ENCODE data around the gene MDP1. TPM values are rescaled to one million over a fixed set of nuclear protein-coding genes. Genes with fewer than 3 reads are reported as not detected.

Gene MDP1
- total RNA-seq, 3 donors from 2014 or later, result 11.1 to 14.8 (median 13.2) TPM

DNA sequence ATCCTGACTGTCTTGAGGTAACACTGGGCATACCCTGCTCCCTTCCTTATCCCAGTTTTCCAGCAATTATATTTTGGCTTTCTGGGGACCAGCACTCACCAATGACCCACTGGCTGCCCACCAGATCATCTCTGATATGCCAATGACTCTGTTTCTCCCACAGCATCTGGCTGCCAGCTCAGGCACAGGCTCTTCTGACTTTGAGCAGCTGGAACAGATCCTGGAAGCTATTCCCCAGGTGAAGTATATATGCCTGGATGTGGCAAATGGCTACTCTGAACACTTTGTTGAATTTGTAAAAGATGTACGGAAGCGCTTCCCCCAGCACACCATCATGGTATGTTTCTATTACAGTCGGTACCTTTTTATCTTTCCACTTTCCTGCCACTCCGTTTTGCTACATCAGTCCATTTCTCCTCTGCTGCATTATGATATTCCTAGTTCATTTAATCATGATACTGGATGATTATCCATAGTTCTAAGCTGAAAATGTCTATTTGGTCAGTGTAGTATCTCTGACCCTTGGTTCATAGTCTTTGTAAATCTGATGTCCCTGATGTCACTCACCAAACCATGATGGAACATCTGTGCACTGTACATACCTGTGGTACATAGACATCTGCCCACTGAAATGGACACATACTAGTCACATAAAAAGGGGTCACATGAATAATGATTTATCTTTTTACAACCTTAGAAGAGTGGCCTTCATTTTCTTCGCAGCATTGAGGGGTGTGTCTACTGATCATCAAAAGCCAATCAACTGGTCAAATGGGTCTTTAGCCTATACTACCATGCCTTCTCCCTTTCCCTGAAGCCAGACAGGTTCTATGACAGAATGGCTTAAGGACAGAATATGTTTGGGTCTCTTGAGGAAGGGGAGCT lies 20.2 kb upstream of the MDP1 start:
- no peak for ATAC-seq
- Histone ChIP-seq H3K4me3 (no peak overlapping the region), H3K4me1 (ENCODE audit: low read depth) (peaks cover 23% of the 10 kb centered on the region), H3K9me3 (no peaks in the 10 kb centered on the region), H3K36me3 (ENCODE audit: low read depth) (peaks cover 5% of the 10 kb centered on the region)
- TF ChIP-seq, protein P1, sequence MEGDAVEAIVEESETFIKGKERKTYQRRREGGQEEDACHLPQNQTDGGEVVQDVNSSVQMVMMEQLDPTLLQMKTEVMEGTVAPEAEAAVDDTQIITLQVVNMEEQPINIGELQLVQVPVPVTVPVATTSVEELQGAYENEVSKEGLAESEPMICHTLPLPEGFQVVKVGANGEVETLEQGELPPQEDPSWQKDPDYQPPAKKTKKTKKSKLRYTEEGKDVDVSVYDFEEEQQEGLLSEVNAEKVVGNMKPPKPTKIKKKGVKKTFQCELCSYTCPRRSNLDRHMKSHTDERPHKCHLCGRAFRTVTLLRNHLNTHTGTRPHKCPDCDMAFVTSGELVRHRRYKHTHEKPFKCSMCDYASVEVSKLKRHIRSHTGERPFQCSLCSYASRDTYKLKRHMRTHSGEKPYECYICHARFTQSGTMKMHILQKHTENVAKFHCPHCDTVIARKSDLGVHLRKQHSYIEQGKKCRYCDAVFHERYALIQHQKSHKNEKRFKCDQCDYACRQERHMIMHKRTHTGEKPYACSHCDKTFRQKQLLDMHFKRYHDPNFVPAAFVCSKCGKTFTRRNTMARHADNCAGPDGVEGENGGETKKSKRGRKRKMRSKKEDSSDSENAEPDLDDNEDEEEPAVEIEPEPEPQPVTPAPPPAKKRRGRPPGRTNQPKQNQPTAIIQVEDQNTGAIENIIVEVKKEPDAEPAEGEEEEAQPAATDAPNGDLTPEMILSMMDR (IDR thresholded peaks at IDR 0.05), result no peak
- peak in 1 of 3 donors; percentile 7 for DNase-seq
- intact Hi-C loops (cut with DNase I, micrococcal nuclease), result no loop called here

GRCh38 chr14:24234095-24235005 lies 18.5 kb upstream of the MDP1 start:
- Histone ChIP-seq H3K36me3 (ENCODE audit: low read depth) (peaks cover 5% of the 10 kb centered on the region), H3K4me1 (ENCODE audit: low read depth) (peaks cover 12% of the 10 kb centered on the region), H3K9me3 (no peaks in the 10 kb centered on the region), H3K4me3 (no peak overlapping the region)
- TF ChIP-seq, protein P1 (IDR thresholded peaks at IDR 0.05), result no peak
- no peak for DNase-seq
- intact Hi-C loops (cut with DNase I, micrococcal nuclease), result no loop called here
- no peak for ATAC-seq

GRCh38 chr14:24233538-24233866 lies 17.6 kb upstream of the MDP1 start:
- Histone ChIP-seq H3K4me1 (ENCODE audit: low read depth) (peaks cover 12% of the 10 kb centered on the region), H3K4me3 (no peak overlapping the region), H3K9me3 (no peaks in the 10 kb centered on the region), H3K36me3 (ENCODE audit: low read depth) (peaks cover 5% of the 10 kb centered on the region)
- intact Hi-C loops (cut with DNase I, micrococcal nuclease), result no loop called here
- TF ChIP-seq, protein P1 (IDR thresholded peaks at IDR 0.05), result no peak
- no peak for ATAC-seq
- DNase-seq, result no peak

GRCh38 chr14:24232645-24233537 lies 17.0 kb upstream of the MDP1 start, which contains the start of gene GMPR2:
Gene GMPR2, plus strand, starts transcription at chr14:24232929. Its CDS starts 325 bp downstream, at chr14:24233254.
- peak within 1 kb of the TSS; percentile 71 for H3K4me3 ChIP-seq
- peaks cover 5% of the 10 kb centered on the region for H3K36me3 ChIP-seq (ENCODE audit: low read depth)
- ATAC-seq (peak; percentile 59), DNase-seq (no peak)
- intact Hi-C loops (cut with DNase I, micrococcal nuclease), result no loop called here
- TF ChIP-seq, protein P1 (IDR thresholded peaks at IDR 0.05), result no peak
- no peaks in the 10 kb centered on the region for H3K9me3 ChIP-seq
- H3K4me1 ChIP-seq (ENCODE audit: low read depth), result peaks cover 12% of the 10 kb centered on the region

DNA sequence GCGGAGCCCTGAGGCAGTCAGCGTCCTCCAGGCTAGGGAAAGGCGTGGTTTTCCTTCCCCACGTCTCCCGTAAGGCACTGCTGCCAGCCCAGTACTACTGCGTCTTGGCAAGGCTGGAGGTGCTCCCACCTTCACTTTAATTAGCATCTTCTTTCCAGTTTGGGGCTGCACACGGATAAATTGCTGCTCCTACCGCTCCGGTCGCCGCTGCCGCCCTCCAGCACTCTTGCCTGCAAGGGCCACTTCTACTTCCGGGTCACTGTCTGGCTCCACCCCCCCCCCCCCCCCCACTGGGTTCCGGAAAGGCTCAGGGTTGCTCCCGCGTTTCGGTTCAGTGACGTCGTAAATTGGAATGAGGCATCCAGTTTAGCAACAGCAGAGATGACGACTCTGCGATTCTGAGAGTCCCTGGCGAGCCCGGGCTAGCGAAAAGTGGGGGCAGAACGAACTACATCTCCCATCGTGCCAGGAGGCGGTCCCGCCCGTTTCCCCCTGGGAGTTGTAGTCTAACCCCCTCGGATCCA lies 16.3 kb upstream of the MDP1 start, which contains the start of gene NEDD8:
Gene NEDD8 (minus strand): TSS at position 247 of the 524 bp plus-strand sequence. CDS start 100 bp downstream, at position 147.
- H3K36me3 ChIP-seq (ENCODE audit: low read depth), result peaks cover 4% of the 10 kb centered on the region
- TF ChIP-seq, protein P1 (IDR thresholded peaks at IDR 0.05), result no peak
- intact Hi-C loops (cut with DNase I, micrococcal nuclease), result no loop called here

More for the DNA sequence above, 16.3 kb upstream of the MDP1 start, which contains the start of gene NEDD8:
- Histone ChIP-seq H3K9me3 (no peaks in the 10 kb centered on the region), H3K4me1 (ENCODE audit: low read depth) (peaks cover 12% of the 10 kb centered on the region), H3K4me3 (peak within 1 kb of the TSS; percentile 71)
- ATAC-seq, result peak; percentile 91
- peak; percentile 90 to 95 (median 91) for DNase-seq

Data from mucosa of descending colon (tissue), 3 donors.